Activated T-helper 2 cell treated with anti-CD3 and anti-CD28 coated beads, Interferon-gamma antibody, Interleukin-2, Interleukin-4, amounts not matched to agents 10 μg/mL and 5 μg/mL and 100 μg/mL, durations not matched to agents 14 hours and 24 hours and 36 hours (primary cell): ENCODE data around the gene MIER2. TPM values are rescaled to one million over a fixed set of nuclear protein-coding genes. Genes with fewer than 3 reads are reported as not detected.

Experiments used
- DNase-seq: peaks from one replicate; pipeline ENCODE4 v3.0.0; 2021; ENCODE audit warnings: low spot score
- H3K27ac Mint-ChIP-seq: one replicate; pipeline ENCODE4 v1.8.0; 2021; ENCODE audit warnings: mixed read lengths
- H3K27me3 Mint-ChIP-seq: one replicate; pipeline ENCODE4 v1.8.0; 2021; ENCODE audit warnings: low read depth, mixed read lengths
- H3K36me3 Mint-ChIP-seq: one replicate; pipeline ENCODE4 v1.8.0; 2021; ENCODE audit warnings: low read depth, mixed read lengths
- H3K4me1 Mint-ChIP-seq: one replicate; pipeline ENCODE4 v1.8.0; 2021; ENCODE audit warnings: low read depth, mixed read lengths
- H3K4me3 Mint-ChIP-seq: one replicate; pipeline ENCODE4 v1.8.0; 2021; ENCODE audit warnings: low read depth, mild to moderate bottlenecking, moderate library complexity, mixed read lengths
- H3K9me3 Mint-ChIP-seq: one replicate; pipeline ENCODE4 v1.8.0; 2021; ENCODE audit warnings: mixed read lengths
- intact Hi-C: fragments of 100-400 bp; cut with micrococcal nuclease; formaldehyde crosslinking; loops from one replicate; pipeline ENCODE4 v1.15.1; 2023
- total RNA-seq: library from RNA; stranded (reverse); gene quantifications from 2 replicates; pipeline ENCODE4 v1.2.3, GENCODE V29; 2022

MIER2 gene
- total RNA-seq, 1 donor from 2014 or later: 30.5 TPM

- intact Hi-C loops: no loop called here
- DNase-seq: no peak
- Mint-ChIP-seq H3K9me3 (no peaks in the 10 kb centered on the region), H3K4me1 (no peaks in the 10 kb centered on the region), H3K27ac (no peak overlapping the region), H3K27me3 (no peaks in the 10 kb centered on the region), H3K4me3 (no peak overlapping the region), H3K36me3 (peaks cover 34% of the 10 kb centered on the region)
These were observed 31.2 kb downstream of the MIER2 start for GRCh38 chr19:313169-313987.

GRCh38 chr19:311813-312261 lies 32.8 kb downstream of the MIER2 start:
- no peak overlapping the region for H3K27ac Mint-ChIP-seq
- H3K27me3 Mint-ChIP-seq: no peaks in the 10 kb centered on the region
- H3K4me1 Mint-ChIP-seq: no peaks in the 10 kb centered on the region
- H3K4me3 Mint-ChIP-seq: no peak overlapping the region
- H3K36me3 Mint-ChIP-seq: peaks cover 26% of the 10 kb centered on the region
- intact Hi-C loops: no loop called here
- DNase-seq: no peak
- H3K9me3 Mint-ChIP-seq: no peaks in the 10 kb centered on the region

GRCh38 chr19:310781-311496 lies 33.7 kb downstream of the MIER2 start:
- no peak for DNase-seq
- H3K9me3 Mint-ChIP-seq: no peaks in the 10 kb centered on the region
- no peak overlapping the region for H3K4me3 Mint-ChIP-seq
- no peaks in the 10 kb centered on the region for H3K4me1 Mint-ChIP-seq
- peaks cover 22% of the 10 kb centered on the region for H3K36me3 Mint-ChIP-seq
- no peak overlapping the region for H3K27ac Mint-ChIP-seq
- intact Hi-C loops: no loop called here
- no peaks in the 10 kb centered on the region for H3K27me3 Mint-ChIP-seq

GRCh38 chr19:310141-310651 lies 34.4 kb downstream of the MIER2 start:
- intact Hi-C loops: no loop called here
- no peak overlapping the region for H3K4me3 Mint-ChIP-seq
- no peak for DNase-seq
- no peaks in the 10 kb centered on the region for H3K4me1 Mint-ChIP-seq
- H3K9me3 Mint-ChIP-seq: no peaks in the 10 kb centered on the region
- H3K27ac Mint-ChIP-seq: no peak overlapping the region
- no peaks in the 10 kb centered on the region for H3K27me3 Mint-ChIP-seq
- peaks cover 18% of the 10 kb centered on the region for H3K36me3 Mint-ChIP-seq

GRCh38 chr19:309206-309565 lies 35.4 kb downstream of the MIER2 start:
- no peak for DNase-seq
- Mint-ChIP-seq H3K27ac (no peak overlapping the region), H3K27me3 (no peaks in the 10 kb centered on the region), H3K36me3 (peaks cover 16% of the 10 kb centered on the region), H3K4me1 (no peaks in the 10 kb centered on the region), H3K4me3 (no peak overlapping the region), H3K9me3 (no peaks in the 10 kb centered on the region)
- intact Hi-C loops: no loop called here

GRCh38 chr19:308471-309205 lies 36.0 kb downstream of the MIER2 start:
- Mint-ChIP-seq H3K36me3 (peaks cover 10% of the 10 kb centered on the region), H3K27me3 (no peaks in the 10 kb centered on the region), H3K27ac (no peak overlapping the region), H3K4me3 (no peak overlapping the region), H3K4me1 (no peaks in the 10 kb centered on the region), H3K9me3 (no peaks in the 10 kb centered on the region)
- intact Hi-C loops: no loop called here
- no peak for DNase-seq

GRCh38 chr19:307793-308420 lies 36.7 kb downstream of the MIER2 start:
- H3K27me3 Mint-ChIP-seq: no peaks in the 10 kb centered on the region
- no peaks in the 10 kb centered on the region for H3K9me3 Mint-ChIP-seq
- H3K27ac Mint-ChIP-seq: no peak overlapping the region

GRCh38 chr19:307111-307531 lies 37.5 kb downstream of the MIER2 start:
- peaks cover 7% of the 10 kb centered on the region for H3K36me3 Mint-ChIP-seq
- no peak overlapping the region for H3K27ac Mint-ChIP-seq
- no peak overlapping the region for H3K4me3 Mint-ChIP-seq
- no peak for DNase-seq
- no peaks in the 10 kb centered on the region for H3K9me3 Mint-ChIP-seq
- intact Hi-C loops: no loop called here
- no peaks in the 10 kb centered on the region for H3K4me1 Mint-ChIP-seq
- H3K27me3 Mint-ChIP-seq: no peaks in the 10 kb centered on the region

More at GRCh38 chr19:307793-308420, 36.7 kb downstream of the MIER2 start:
- no peak overlapping the region for H3K4me3 Mint-ChIP-seq
- intact Hi-C loops: no loop called here
- no peak for DNase-seq
- peaks cover 7% of the 10 kb centered on the region for H3K36me3 Mint-ChIP-seq
- H3K4me1 Mint-ChIP-seq: no peaks in the 10 kb centered on the region

- Mint-ChIP-seq H3K4me3 (no peak overlapping the region), H3K4me1 (no peaks in the 10 kb centered on the region), H3K36me3 (peaks cover 7% of the 10 kb centered on the region), H3K9me3 (no peaks in the 10 kb centered on the region), H3K27ac (no peak overlapping the region), H3K27me3 (no peaks in the 10 kb centered on the region)
- DNase-seq: no peak
- intact Hi-C loops: no loop called here
These were observed 38.3 kb downstream of the MIER2 start for GRCh38 chr19:306151-306900.

GRCh38 chr19:305240-306150 lies 39.1 kb downstream of the MIER2 start:
- no peak for DNase-seq
- Mint-ChIP-seq H3K9me3 (no peaks in the 10 kb centered on the region), H3K36me3 (peaks cover 7% of the 10 kb centered on the region), H3K4me1 (no peaks in the 10 kb centered on the region), H3K27ac (no peak overlapping the region), H3K4me3 (no peak overlapping the region), H3K27me3 (no peaks in the 10 kb centered on the region)
- intact Hi-C loops: no loop called here

GRCh38 chr19:296476-297225 lies 47.9 kb downstream of the MIER2 start:
- Mint-ChIP-seq H3K9me3 (no peaks in the 10 kb centered on the region), H3K4me1 (no peaks in the 10 kb centered on the region), H3K36me3 (no peaks in the 10 kb centered on the region), H3K27ac (no peak overlapping the region), H3K4me3 (no peak overlapping the region), H3K27me3 (peaks cover 28% of the 10 kb centered on the region)
- DNase-seq: no peak
- intact Hi-C loops: no loop called here
